Suprapubic skin (tissue), 4 donors: ENCODE results near the gene LRFN2. TPM values are rescaled to one million over a fixed set of nuclear protein-coding genes. Genes with fewer than 3 reads are reported as not detected.

Experiments
- DNase-seq, 2 donors: peaks; one replicate each; pipeline ENCODE4 v3.0.0-alpha.2; 2019; ENCODE audit warnings: low spot score in 2 of 2
- H3K27ac ChIP-seq: fragments of 200-600 bp; sonication (generic); one replicate; pipeline ENCODE4 v1.5.1; 2019
- H3K27me3 ChIP-seq: fragments of 200-600 bp; sonication (generic); one replicate; pipeline ENCODE4 v1.5.1; 2019
- H3K36me3 ChIP-seq: fragments of 200-600 bp; sonication (generic); one replicate; pipeline ENCODE4 v1.5.1; 2019
- H3K4me1 ChIP-seq: fragments of 200-600 bp; sonication (generic); one replicate; pipeline ENCODE4 v1.5.1; 2019
- H3K4me3 ChIP-seq: fragments of 200-600 bp; sonication (generic); one replicate; pipeline ENCODE4 v1.5.1; 2019; ENCODE audit warnings: mild to moderate bottlenecking
- H3K9me3 ChIP-seq: fragments of 200-600 bp; sonication (generic); one replicate; pipeline ENCODE4 v1.5.1; 2019
- EP300 ChIP-seq: sonication (generic); formaldehyde crosslinking; IDR thresholded peaks from one replicate; pipeline ENCODE4 v1.6.1; 2017; ENCODE audit warnings: antibody characterized with exemption
- POLR2A ChIP-seq, 2 donors: fragments of 450-650 bp; IDR thresholded peaks; one replicate each; pipeline ENCODE4 v1.6.1; 2017; ENCODE audit warnings: antibody characterized with exemption in 2 of 2, mild to moderate bottlenecking in 2 of 2, moderate library complexity in 2 of 2
- POLR2AphosphoS5 ChIP-seq, 3 donors: sonication (generic); formaldehyde crosslinking; IDR thresholded peaks; one replicate each; pipeline ENCODE4 v1.6.1; 2017; ENCODE audit warnings: antibody characterized with exemption in 3 of 3
- WGBS: methylation state at CpG from one replicate; pipeline ENCODE4 v1.1.5; 2018; 5-methylcytosine and 5-hydroxymethylcytosine counted together
- total RNA-seq, 4 donors: library from RNA; depleted of rRNA; stranded (reverse); fragments of >200 nt; gene quantifications; one replicate each; pipeline ENCODE4 v1.1.0, GENCODE V29; 2016
- TF ChIP-seq, protein P1 (sequence below), 2 donors: fragments of 200-600 bp in 1 of 2; fragments of 450-650 bp in 1 of 2; sonication (generic) in 1 of 2; IDR thresholded peaks; one replicate each; pipeline ENCODE4 v1.5.1; 2016 to 2019; ENCODE audit warnings: antibody characterized with exemption in 2 of 2, mild to moderate bottlenecking in 1 of 2, moderate library complexity in 1 of 2

LRFN2 gene
- total RNA-seq, 4 donors from 2014 or later, result not detected

DNA sequence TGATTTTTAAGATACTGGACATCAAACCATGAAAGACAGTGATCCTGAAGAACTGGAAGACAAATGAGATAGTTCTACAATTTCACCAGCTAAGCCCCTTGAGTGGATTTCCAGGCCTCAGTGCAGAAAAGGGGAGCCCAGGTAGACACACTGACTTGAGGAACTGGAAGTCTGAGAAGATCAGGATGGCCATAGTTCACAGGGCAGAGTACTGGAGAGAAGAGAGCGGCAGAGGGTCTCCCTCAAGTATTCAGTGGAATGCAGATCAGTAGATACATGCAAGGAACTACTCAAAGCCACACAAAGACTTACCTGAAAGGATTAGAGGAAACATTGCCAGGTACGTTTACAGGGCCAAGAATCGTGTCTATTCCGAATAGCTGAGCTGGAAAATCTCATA lies 224.3 kb downstream of the LRFN2 start:
- no peak for TF ChIP-seq POLR2A (IDR thresholded peaks at IDR 0.05)
- no peak for TF ChIP-seq EP300
- TF ChIP-seq, protein P1, sequence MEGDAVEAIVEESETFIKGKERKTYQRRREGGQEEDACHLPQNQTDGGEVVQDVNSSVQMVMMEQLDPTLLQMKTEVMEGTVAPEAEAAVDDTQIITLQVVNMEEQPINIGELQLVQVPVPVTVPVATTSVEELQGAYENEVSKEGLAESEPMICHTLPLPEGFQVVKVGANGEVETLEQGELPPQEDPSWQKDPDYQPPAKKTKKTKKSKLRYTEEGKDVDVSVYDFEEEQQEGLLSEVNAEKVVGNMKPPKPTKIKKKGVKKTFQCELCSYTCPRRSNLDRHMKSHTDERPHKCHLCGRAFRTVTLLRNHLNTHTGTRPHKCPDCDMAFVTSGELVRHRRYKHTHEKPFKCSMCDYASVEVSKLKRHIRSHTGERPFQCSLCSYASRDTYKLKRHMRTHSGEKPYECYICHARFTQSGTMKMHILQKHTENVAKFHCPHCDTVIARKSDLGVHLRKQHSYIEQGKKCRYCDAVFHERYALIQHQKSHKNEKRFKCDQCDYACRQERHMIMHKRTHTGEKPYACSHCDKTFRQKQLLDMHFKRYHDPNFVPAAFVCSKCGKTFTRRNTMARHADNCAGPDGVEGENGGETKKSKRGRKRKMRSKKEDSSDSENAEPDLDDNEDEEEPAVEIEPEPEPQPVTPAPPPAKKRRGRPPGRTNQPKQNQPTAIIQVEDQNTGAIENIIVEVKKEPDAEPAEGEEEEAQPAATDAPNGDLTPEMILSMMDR (IDR thresholded peaks at IDR 0.05), result no peak
- TF ChIP-seq POLR2AphosphoS5 (IDR thresholded peaks at IDR 0.05), result no peak
- 71% methylated on average over 4 of the region's 4 CpGs for WGBS
- no peak overlapping the region for H3K27ac ChIP-seq
- H3K9me3 ChIP-seq, result no peaks in the 10 kb centered on the region
- no peak for DNase-seq
- H3K36me3 ChIP-seq, result no peaks in the 10 kb centered on the region
- peaks cover 16% of the 10 kb centered on the region for H3K27me3 ChIP-seq
- no peaks in the 10 kb centered on the region for H3K4me1 ChIP-seq
- no peak overlapping the region for H3K4me3 ChIP-seq

DNA sequence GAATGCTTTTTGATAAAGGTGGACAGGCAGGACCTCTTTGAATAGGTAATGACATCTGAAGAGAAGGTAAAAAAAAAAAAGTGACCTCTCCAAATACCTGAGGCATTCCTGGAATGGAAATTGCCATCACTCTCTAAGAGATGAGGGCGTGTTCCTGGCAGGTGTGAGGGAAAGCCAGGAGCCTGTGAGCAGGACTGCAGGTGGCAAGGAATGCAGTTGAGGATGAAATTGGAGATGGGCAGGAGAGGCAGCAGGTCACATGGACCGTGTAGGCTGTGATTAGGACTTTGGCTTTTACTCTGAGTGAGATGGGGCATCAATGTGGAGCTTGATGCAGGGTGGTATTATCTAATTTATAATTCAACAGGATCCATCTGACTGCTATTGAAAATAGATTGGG lies 227.4 kb downstream of the LRFN2 start:
- no peak overlapping the region for H3K4me3 ChIP-seq
- H3K9me3 ChIP-seq, result no peaks in the 10 kb centered on the region
- WGBS, result 41% methylated on average over 2 of the region's 2 CpGs
- H3K27ac ChIP-seq, result no peak overlapping the region
- TF ChIP-seq POLR2A (IDR thresholded peaks at IDR 0.05) (no peak), POLR2AphosphoS5 (IDR thresholded peaks at IDR 0.05) (no peak), EP300 (no peak)
- TF ChIP-seq, protein P1 (IDR thresholded peaks at IDR 0.05), result no peak
- no peaks in the 10 kb centered on the region for H3K4me1 ChIP-seq
- no peak for DNase-seq
- H3K27me3 ChIP-seq, result peaks cover 16% of the 10 kb centered on the region
- no peaks in the 10 kb centered on the region for H3K36me3 ChIP-seq

DNA sequence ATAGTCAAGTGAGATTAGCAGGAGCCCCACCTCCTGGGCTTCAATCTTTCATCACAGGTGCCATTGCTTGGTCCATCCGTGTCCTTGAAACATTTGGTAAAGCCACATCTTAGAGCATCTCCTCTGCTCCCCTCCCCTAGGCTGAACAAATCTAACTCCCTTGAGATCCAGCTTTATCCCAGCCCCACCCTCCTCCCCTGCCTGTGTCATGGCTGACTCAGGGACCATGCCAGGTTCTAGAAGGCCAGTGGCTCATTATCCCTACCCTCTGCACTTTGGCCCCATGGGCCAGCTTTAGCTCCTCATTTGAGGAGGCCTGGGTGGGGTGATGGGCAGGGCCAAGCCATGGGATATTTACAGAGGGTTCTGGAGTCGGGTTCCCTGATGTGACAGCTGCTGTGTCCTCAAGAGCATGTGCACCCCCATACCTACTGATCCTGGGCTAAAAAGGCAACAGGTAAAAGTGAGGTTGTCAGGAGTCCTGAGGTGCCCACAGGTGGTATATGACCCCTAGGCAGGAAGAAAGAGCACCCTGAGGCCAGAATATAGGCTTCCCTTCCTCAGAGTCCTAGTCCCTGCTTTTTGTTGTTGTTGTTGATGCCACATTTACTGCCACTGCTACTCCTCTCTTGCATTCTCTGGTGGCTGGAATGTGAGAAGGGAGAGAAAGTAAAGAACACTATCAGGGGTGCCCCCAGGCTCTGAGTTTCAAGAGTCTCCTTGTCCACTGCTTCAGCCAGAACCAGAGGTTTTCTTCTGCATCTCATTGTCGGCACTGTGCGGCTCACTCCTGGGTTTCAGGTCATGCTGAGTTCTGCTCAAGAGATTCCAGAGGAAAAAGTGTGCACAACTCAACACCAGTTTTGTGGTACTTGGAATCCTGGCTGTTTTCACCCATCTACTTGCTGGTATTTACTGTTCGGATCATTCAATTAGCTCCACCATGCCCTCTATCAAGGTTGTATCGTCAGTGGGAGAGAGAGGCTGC lies 228.4 kb downstream of the LRFN2 start:
- 91% methylated on average over 6 of the region's 6 CpGs for WGBS
- Histone ChIP-seq H3K4me1 (no peaks in the 10 kb centered on the region), H3K9me3 (no peaks in the 10 kb centered on the region), H3K36me3 (no peaks in the 10 kb centered on the region), H3K27ac (no peak overlapping the region), H3K27me3 (peaks cover 16% of the 10 kb centered on the region), H3K4me3 (no peak overlapping the region)
- TF ChIP-seq EP300, result no peak
- peak; percentile 31 to 49 for DNase-seq

DNA sequence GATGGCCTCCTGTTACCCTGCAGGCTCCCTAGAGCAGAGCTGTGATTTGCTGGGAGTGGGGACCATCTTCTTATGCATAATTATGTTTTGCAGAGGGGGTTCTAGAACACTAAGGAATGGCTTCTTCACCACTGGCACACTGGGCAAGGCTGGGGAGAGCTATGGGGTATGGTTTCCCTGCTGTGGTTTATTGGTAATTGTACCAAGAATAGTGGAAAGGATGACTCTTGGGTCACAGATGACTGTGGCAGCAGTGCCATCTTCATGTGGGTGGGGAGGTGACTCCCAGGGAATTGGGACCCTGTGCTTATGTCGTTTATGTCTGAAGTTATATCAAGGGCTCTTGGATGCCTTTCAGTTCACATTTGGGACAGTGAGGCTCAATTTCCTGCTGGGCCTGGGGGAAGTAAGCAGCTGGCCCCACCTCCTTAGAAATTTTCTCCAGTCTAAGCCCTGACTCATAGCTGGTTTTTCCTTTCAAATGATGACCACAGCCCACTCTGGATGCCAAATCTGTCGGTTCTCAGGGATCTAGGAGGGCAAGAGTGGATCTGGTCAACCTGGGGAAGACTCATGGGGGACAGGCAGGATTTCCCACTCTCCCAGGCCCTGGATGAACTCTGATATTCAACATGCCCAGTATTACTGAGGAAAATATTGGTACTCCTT lies 230.8 kb downstream of the LRFN2 start:
- no peak overlapping the region for H3K27ac ChIP-seq
- H3K9me3 ChIP-seq, result no peaks in the 10 kb centered on the region
- no peak overlapping the region for H3K4me3 ChIP-seq
- peak in 1 of 2 donors; percentile 15 for DNase-seq
- H3K4me1 ChIP-seq, result no peaks in the 10 kb centered on the region
- no peaks in the 10 kb centered on the region for H3K36me3 ChIP-seq
- WGBS, result 20% methylated on average over 2 of the region's 2 CpGs
- TF ChIP-seq, protein P1 (IDR thresholded peaks at IDR 0.05), result no peak
- no peak for TF ChIP-seq EP300
- TF ChIP-seq POLR2A (IDR thresholded peaks at IDR 0.05), result no peak
- TF ChIP-seq POLR2AphosphoS5 (IDR thresholded peaks at IDR 0.05), result no peak
- peaks cover 16% of the 10 kb centered on the region for H3K27me3 ChIP-seq

DNA sequence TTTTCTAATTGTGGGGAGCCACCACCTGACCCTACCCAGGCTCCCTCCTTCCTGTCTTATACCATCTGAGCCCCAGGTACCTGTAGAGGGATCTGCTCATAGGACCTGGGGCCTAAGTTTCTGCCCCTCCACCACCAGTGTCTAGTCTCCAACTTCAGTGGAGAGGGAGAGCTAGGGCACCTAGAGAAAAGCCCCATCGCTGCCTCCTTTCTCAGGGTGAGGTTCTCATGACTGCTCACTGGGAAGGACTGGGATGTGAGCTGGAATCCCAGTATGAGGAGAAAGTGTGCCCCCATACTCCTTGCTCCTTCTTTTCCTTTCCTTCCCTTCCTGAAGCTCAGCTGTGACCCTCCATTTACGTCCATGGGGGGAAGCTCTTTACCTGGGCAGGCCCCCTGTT lies 231.6 kb downstream of the LRFN2 start:
- no peak overlapping the region for H3K27ac ChIP-seq
- H3K36me3 ChIP-seq, result no peaks in the 10 kb centered on the region
- 94% methylated on average over 2 of the region's 2 CpGs for WGBS
- no peaks in the 10 kb centered on the region for H3K4me1 ChIP-seq
- peak in 1 of 2 donors; percentile 5 for DNase-seq
- no peaks in the 10 kb centered on the region for H3K9me3 ChIP-seq
- H3K4me3 ChIP-seq, result no peak overlapping the region
- TF ChIP-seq EP300, result no peak
- no peak for TF ChIP-seq POLR2AphosphoS5 (IDR thresholded peaks at IDR 0.05)
- TF ChIP-seq, protein P1 (IDR thresholded peaks at IDR 0.05), result no peak
- no peak for TF ChIP-seq POLR2A (IDR thresholded peaks at IDR 0.05)
- peaks cover 12% of the 10 kb centered on the region for H3K27me3 ChIP-seq
